HEK293 (cell line): ENCODE data around the gene LRRC8D.

Experiments used
- CTCF ChIA-PET: fragments of 350-600 bp; formaldehyde crosslinking; extraction: SDS; loops from one replicate; lab custom pipeline; 2021; ENCODE audit warnings: antibody characterized with exemption; lab: Yijun Ruan, JAX
- POLR2A ChIA-PET: fragments of 300-600 bp; formaldehyde crosslinking; extraction: SDS; loops from one replicate; lab custom pipeline; 2020; ENCODE audit warnings: antibody characterized with exemption, inconsistent platforms; lab: Yijun Ruan, JAX
- H3K27ac ChIP-seq: fragments of 200-500 bp; sonication (Bioruptor generic); 2 replicates; pipeline ENCODE4 v1.5.1; 2014; ENCODE audit warnings: low read depth, low read length, control low read depth, inconsistent platforms; ENCODE audit errors: extremely low read depth
- H3K36me3 ChIP-seq, 2 experiments: fragments of 200-500 bp in 1 of 2; sonication (Bioruptor generic) in 1 of 2; 1 replicate in 1 of 2; 2 replicates in 1 of 2; pipeline ENCODE4 v1.5.1; 2014 to 2017; ENCODE audit warnings: inconsistent platforms in 2 of 2, low read length in 2 of 2; ENCODE audit not compliant: control insufficient read depth in 2 of 2, insufficient read depth in 1 of 2
- H3K4me1 ChIP-seq: fragments of 200-500 bp; sonication (Bioruptor generic); 2 replicates; pipeline ENCODE4 v1.5.1; 2014; ENCODE audit warnings: mild to moderate bottlenecking, low read length, inconsistent platforms; ENCODE audit not compliant: control insufficient read depth, insufficient read depth
- H3K4me3 ChIP-seq: 2 replicates; pipeline ENCODE4 v1.5.1; 2011; ENCODE audit warnings: low read depth, mild to moderate bottlenecking, control low read depth, low read length, moderate library complexity
- H3K9me3 ChIP-seq: fragments of 200-500 bp; sonication (Bioruptor generic); 2 replicates; pipeline ENCODE4 v1.5.1; 2014; ENCODE audit warnings: low read depth, low read length, inconsistent platforms; ENCODE audit not compliant: control insufficient read depth, insufficient read depth
- BCL11B ChIP-seq: fragments of 450-650 bp; formaldehyde crosslinking; IDR thresholded peaks from 2 replicates; pipeline ENCODE4 v1.5.1; 2016; ENCODE audit warnings: low read depth, missing biosample characterization, missing genetic modification characterization
- KLF1 ChIP-seq: fragments of 450-650 bp; formaldehyde crosslinking; IDR thresholded peaks from 2 replicates; pipeline ENCODE4 v1.5.1; 2016; ENCODE audit warnings: missing biosample characterization, missing genetic modification characterization
- KLF10 ChIP-seq: fragments of 450-650 bp; IDR thresholded peaks from 2 replicates; pipeline ENCODE4 v1.5.1; 2018; ENCODE audit warnings: missing biosample characterization, mild to moderate bottlenecking, missing genetic modification characterization
- OSR2 ChIP-seq: fragments of 450-650 bp; formaldehyde crosslinking; IDR thresholded peaks from 2 replicates; pipeline ENCODE4 v1.5.1; 2016; ENCODE audit warnings: missing biosample characterization, missing genetic modification characterization
- ZBTB26 ChIP-seq: fragments of 450-650 bp; formaldehyde crosslinking; optimal IDR thresholded peaks from 2 replicates; pipeline ENCODE3; 2016; ENCODE audit warnings: missing biosample characterization, mild to moderate bottlenecking, missing genetic modification characterization
- ZFHX2 ChIP-seq: fragments of 450-650 bp; formaldehyde crosslinking; conservative IDR thresholded peaks from 2 replicates; pipeline ENCODE4 v1.5.1; 2016; ENCODE audit warnings: missing biosample characterization, missing genetic modification characterization
- ZNF10 ChIP-seq: fragments of 450-650 bp; formaldehyde crosslinking; IDR thresholded peaks from 2 replicates; pipeline ENCODE4 v1.5.1; 2017; ENCODE audit warnings: missing biosample characterization, missing genetic modification characterization
- ZNF132 ChIP-seq: fragments of 450-650 bp; formaldehyde crosslinking; IDR thresholded peaks from 2 replicates; pipeline ENCODE4 v1.5.1; 2017; ENCODE audit warnings: missing biosample characterization, missing genetic modification characterization, borderline replicate concordance
- ZNF157 ChIP-seq: fragments of 450-650 bp; formaldehyde crosslinking; IDR thresholded peaks from 2 replicates; pipeline ENCODE4 v1.5.1; 2016; ENCODE audit warnings: missing biosample characterization, missing genetic modification characterization
- ZNF19 ChIP-seq: fragments of 450-650 bp; formaldehyde crosslinking; IDR thresholded peaks from 2 replicates; pipeline ENCODE4; 2016; ENCODE audit warnings: missing biosample characterization, missing genetic modification characterization, low read depth
- ZNF350 ChIP-seq: fragments of 450-650 bp; formaldehyde crosslinking; IDR thresholded peaks from 2 replicates; pipeline ENCODE4 v1.5.0; 2017; ENCODE audit warnings: missing biosample characterization, mild to moderate bottlenecking, missing genetic modification characterization
- ZNF549 ChIP-seq: fragments of 450-650 bp; IDR thresholded peaks from 2 replicates; pipeline ENCODE4 v1.5.1; 2018; ENCODE audit warnings: missing biosample characterization, missing genetic modification characterization, mild to moderate bottlenecking, inconsistent platforms, moderate library complexity
- ZNF621 ChIP-seq: fragments of 450-650 bp; formaldehyde crosslinking; IDR thresholded peaks from 2 replicates; pipeline ENCODE4 v1.5.1; 2017; ENCODE audit warnings: missing biosample characterization, missing genetic modification characterization
- ZNF626 ChIP-seq: fragments of 450-650 bp; sonication (Bioruptor Pico); formaldehyde crosslinking; IDR thresholded peaks from 2 replicates; pipeline ENCODE4 v1.5.1; 2018; ENCODE audit warnings: missing biosample characterization, missing genetic modification characterization, inconsistent platforms
- ZNF768 ChIP-seq: fragments of 450-650 bp; formaldehyde crosslinking; IDR thresholded peaks from 2 replicates; pipeline ENCODE4 v1.5.1; 2018; ENCODE audit warnings: missing biosample characterization, mild to moderate bottlenecking, missing genetic modification characterization
- ZNF843 ChIP-seq: fragments of 450-650 bp; formaldehyde crosslinking; IDR thresholded peaks from 2 replicates; pipeline ENCODE4 v1.5.1; 2016; ENCODE audit warnings: missing biosample characterization, missing genetic modification characterization
- ZXDB ChIP-seq: fragments of 450-650 bp; formaldehyde crosslinking; IDR thresholded peaks from 2 replicates; pipeline ENCODE4 v1.5.1; 2016; ENCODE audit warnings: missing biosample characterization, missing genetic modification characterization
- TF ChIP-seq, protein P1 (sequence below): fragments of 450-650 bp; formaldehyde crosslinking; IDR thresholded peaks from 2 replicates; pipeline ENCODE4 v1.5.1; 2016; ENCODE audit warnings: missing biosample characterization, missing genetic modification characterization
- TF ChIP-seq, protein P2 (sequence below): fragments of 450-650 bp; formaldehyde crosslinking; IDR thresholded peaks from 2 replicates; pipeline ENCODE4 v1.5.1; 2016; ENCODE audit warnings: missing biosample characterization, missing genetic modification characterization
- TF ChIP-seq, protein P3 (sequence below): fragments of 450-650 bp; formaldehyde crosslinking; IDR thresholded peaks from 2 replicates; pipeline ENCODE4 v1.5.1; 2016; ENCODE audit warnings: missing biosample characterization, missing genetic modification characterization, borderline replicate concordance

LRRC8D gene

GRCh38 chr1:89863165-89863830 is 42.5 kb downstream of the LRRC8D start:
- Histone ChIP-seq H3K4me1 (peaks cover 7% of the 10 kb centered on the region), H3K9me3 (no peaks in the 10 kb centered on the region), H3K4me3 (no peak overlapping the region), H3K27ac (no peak overlapping the region), H3K36me3 (peaks cover 0 to 3% of the 10 kb centered on the region in 2 experiments; a peak in 1 of 3 replicates)
- POLR2A ChIA-PET, result no interaction called here
- TF ChIP-seq ZNF19 (tag by site-specific recombination) (no peak), OSR2 (no peak), ZFHX2 (tag by site-specific recombination) (no peak), ZNF549 (no peak), ZNF626 (no peak), KLF1 (tag by site-specific recombination) (no peak), ZNF132 (tag by site-specific recombination) (no peak)
- TF ChIP-seq, protein P1, sequence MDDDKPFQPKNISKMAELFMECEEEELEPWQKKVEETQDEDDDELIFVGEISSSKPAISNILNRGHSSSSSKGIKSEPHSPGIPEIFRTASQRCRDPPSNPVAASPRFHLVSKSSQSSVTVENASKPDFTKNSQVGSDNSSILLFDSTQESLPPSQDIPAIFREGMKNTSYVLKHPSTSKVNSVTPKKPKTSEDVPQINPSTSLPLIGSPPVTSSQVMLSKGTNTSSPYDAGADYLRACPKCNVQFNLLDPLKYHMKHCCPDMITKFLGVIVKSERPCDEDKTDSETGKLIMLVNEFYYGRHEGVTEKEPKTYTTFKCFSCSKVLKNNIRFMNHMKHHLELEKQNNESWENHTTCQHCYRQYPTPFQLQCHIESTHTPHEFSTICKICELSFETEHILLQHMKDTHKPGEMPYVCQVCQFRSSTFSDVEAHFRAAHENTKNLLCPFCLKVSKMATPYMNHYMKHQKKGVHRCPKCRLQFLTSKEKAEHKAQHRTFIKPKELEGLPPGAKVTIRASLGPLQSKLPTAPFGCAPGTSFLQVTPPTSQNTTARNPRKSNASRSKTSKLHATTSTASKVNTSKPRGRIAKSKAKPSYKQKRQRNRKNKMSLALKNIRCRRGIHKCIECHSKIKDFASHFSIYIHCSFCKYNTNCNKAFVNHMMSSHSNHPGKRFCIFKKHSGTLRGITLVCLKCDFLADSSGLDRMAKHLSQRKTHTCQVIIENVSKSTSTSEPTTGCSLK (tag by site-specific recombination), result no peak
- TF ChIP-seq, protein P2, sequence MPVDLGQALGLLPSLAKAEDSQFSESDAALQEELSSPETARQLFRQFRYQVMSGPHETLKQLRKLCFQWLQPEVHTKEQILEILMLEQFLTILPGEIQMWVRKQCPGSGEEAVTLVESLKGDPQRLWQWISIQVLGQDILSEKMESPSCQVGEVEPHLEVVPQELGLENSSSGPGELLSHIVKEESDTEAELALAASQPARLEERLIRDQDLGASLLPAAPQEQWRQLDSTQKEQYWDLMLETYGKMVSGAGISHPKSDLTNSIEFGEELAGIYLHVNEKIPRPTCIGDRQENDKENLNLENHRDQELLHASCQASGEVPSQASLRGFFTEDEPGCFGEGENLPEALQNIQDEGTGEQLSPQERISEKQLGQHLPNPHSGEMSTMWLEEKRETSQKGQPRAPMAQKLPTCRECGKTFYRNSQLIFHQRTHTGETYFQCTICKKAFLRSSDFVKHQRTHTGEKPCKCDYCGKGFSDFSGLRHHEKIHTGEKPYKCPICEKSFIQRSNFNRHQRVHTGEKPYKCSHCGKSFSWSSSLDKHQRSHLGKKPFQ (tag by site-specific recombination), result no peak
- CTCF ChIA-PET, result interaction anchor here (1.3 kb wide), 1 partner anchor 124 kb away, joined by 3 read pairs; no protein-coding TSS in a partner anchor

- ChIA-PET CTCF (no interaction called here), POLR2A (no interaction called here)
- peaks cover 7% of the 10 kb centered on the region for H3K4me1 ChIP-seq
- H3K4me3 ChIP-seq, result no peak overlapping the region
- H3K9me3 ChIP-seq, result no peaks in the 10 kb centered on the region
- H3K27ac ChIP-seq, result no peak overlapping the region
- H3K36me3 ChIP-seq, result peaks cover 0 to 13% of the 10 kb centered on the region in 2 experiments; a peak in 2 of 3 replicates
- TF ChIP-seq, protein P3, sequence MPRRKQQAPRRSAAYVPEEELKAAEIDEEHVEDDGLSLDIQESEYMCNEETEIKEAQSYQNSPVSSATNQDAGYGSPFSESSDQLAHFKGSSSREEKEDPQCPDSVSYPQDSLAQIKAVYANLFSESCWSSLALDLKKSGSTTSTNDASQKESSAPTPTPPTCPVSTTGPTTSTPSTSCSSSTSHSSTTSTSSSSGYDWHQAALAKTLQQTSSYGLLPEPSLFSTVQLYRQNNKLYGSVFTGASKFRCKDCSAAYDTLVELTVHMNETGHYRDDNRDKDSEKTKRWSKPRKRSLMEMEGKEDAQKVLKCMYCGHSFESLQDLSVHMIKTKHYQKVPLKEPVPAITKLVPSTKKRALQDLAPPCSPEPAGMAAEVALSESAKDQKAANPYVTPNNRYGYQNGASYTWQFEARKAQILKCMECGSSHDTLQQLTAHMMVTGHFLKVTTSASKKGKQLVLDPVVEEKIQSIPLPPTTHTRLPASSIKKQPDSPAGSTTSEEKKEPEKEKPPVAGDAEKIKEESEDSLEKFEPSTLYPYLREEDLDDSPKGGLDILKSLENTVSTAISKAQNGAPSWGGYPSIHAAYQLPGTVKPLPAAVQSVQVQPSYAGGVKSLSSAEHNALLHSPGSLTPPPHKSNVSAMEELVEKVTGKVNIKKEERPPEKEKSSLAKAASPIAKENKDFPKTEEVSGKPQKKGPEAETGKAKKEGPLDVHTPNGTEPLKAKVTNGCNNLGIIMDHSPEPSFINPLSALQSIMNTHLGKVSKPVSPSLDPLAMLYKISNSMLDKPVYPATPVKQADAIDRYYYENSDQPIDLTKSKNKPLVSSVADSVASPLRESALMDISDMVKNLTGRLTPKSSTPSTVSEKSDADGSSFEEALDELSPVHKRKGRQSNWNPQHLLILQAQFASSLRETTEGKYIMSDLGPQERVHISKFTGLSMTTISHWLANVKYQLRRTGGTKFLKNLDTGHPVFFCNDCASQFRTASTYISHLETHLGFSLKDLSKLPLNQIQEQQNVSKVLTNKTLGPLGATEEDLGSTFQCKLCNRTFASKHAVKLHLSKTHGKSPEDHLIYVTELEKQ (tag by site-specific recombination), result no peak; the same call in 1 of the 2 replicates
- no peak for TF ChIP-seq ZNF157 (tag by site-specific recombination)
- TF ChIP-seq KLF10 (tag by site-specific recombination), result no peak
- 0 out of 2 replicates have a peak, but pooled peaks have one; percentile 38 for TF ChIP-seq BCL11B (tag by site-specific recombination)
- no peak for TF ChIP-seq ZNF621 (tag by site-specific recombination)
- TF ChIP-seq, protein P1 (tag by site-specific recombination), result no peak
- peak; percentile 92 for TF ChIP-seq ZNF10
- no peak for TF ChIP-seq ZNF350
- peak; percentile 54 for TF ChIP-seq ZNF843 (tag by site-specific recombination)
- TF ChIP-seq ZNF768, result no peak
- TF ChIP-seq ZBTB26, result no peak
- peak; percentile 45; the same call in 1 of the 2 replicates for TF ChIP-seq ZXDB (tag by site-specific recombination)
Observed at GRCh38 chr1:89865498-89866382, 44.9 kb downstream of the LRRC8D start.
